ENCODE measurements around the gene TMEM117. TPM values are rescaled to one million over a fixed set of nuclear protein-coding genes. Genes with fewer than 3 reads are reported as not detected.

TMEM117 gene
- total RNA-seq, 1 experiment from 2014 or later, result 5.9 TPM

DNA sequence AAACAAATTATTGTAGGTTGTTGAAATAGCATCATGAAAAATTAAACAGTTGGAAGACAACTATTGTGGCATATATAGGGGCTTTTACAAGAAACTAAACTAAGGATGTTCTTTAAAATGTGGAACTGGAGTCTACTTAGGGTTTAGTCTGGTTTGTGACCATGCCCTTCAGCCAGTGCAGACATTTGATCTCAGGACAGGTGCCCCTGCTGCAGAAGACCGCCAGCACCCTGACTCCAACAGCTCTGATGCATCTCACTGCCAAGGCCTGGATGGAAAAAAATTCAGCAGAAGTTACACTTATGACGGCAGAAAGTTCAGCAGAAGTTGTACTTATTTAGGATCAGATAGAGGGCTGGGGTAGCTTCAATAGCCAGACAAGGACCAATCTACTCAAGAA lies 51.5 kb downstream of the TMEM117 start:
- Histone ChIP-seq H3K4me3 (ENCODE audit: low read depth, low read length, poor library complexity, severe bottlenecking) (no peak overlapping the region), H3K9me3 (ENCODE audit: low read depth, low read length, poor library complexity, severe bottlenecking) (no peaks in the 10 kb centered on the region), H3K4me1 (ENCODE audit: insufficient read depth, low read length, poor library complexity, severe bottlenecking) (no peaks in the 10 kb centered on the region), H3K36me3 (ENCODE audit: insufficient read depth, low read length, poor library complexity, severe bottlenecking) (no peaks in the 10 kb centered on the region), H3K27me3 (replicated peaks; ENCODE audit: insufficient read depth, low read depth, low read length, poor library complexity) (no peaks in the 10 kb centered on the region), H3K27ac (ENCODE audit: low read depth, low read length, poor library complexity, severe bottlenecking) (no peak overlapping the region)
- BruUV-seq (replicated peaks), result no TSS peak
- TF ChIP-seq, protein P1, sequence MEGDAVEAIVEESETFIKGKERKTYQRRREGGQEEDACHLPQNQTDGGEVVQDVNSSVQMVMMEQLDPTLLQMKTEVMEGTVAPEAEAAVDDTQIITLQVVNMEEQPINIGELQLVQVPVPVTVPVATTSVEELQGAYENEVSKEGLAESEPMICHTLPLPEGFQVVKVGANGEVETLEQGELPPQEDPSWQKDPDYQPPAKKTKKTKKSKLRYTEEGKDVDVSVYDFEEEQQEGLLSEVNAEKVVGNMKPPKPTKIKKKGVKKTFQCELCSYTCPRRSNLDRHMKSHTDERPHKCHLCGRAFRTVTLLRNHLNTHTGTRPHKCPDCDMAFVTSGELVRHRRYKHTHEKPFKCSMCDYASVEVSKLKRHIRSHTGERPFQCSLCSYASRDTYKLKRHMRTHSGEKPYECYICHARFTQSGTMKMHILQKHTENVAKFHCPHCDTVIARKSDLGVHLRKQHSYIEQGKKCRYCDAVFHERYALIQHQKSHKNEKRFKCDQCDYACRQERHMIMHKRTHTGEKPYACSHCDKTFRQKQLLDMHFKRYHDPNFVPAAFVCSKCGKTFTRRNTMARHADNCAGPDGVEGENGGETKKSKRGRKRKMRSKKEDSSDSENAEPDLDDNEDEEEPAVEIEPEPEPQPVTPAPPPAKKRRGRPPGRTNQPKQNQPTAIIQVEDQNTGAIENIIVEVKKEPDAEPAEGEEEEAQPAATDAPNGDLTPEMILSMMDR (conservative IDR thresholded peaks at IDR 0.05; ENCODE audit: low read depth, low read length), result no peak
- intact Hi-C loops (cut with micrococcal nuclease; ENCODE audit: unreplicated experiment), result no loop called here
- DNase-seq (ENCODE audit: low spot score), result no peak
- CTCF ChIA-PET, result no interaction called here
- POLR2A ChIA-PET (ENCODE audit: low non-redundant PET), result interaction anchor here (0.7 kb wide), 1 partner anchor 96 kb away, joined by 4 read pairs; no protein-coding TSS in a partner anchor

DNA sequence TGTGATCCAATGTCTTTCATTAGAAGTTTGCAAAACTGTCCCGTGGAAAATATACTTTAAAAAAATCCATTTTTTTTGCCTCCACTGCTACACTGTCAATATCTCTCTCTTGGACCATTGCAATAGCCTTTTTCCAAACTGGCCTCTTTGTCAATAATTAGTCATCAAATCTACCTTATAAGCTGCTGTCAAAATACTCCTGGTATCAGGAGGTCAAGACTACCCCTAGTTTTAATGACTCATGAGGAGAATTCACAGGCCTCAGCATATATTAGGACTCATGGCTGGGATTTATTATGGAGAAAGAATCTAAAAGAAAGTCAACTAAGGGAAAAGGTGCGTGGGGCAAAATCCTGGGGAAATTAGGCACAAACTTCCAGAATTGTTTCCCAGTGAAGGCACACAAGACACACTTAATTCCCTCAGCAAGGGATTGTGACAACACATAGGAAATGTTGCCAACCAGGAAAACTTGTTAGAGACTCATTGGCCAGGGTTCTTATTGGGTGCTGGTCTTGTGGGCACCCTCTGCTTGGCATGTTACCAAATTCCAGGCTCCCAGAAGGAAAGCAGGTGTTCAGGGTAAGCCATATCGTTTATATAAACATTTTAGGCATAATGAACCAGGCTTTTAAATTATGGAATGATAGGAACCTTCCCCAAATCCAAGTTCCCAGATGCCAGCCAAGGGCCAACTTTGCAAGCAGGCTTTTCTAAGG lies 56.1 kb downstream of the TMEM117 start:
- CTCF ChIA-PET, result no interaction called here
- TF ChIP-seq, protein P1 (conservative IDR thresholded peaks at IDR 0.05; ENCODE audit: low read depth, low read length), result no peak
- no peak for TF ChIP-seq EZH2 (IDR thresholded peaks at IDR 0.05; ENCODE audit: borderline replicate concordance, low read depth, low read length, poor library complexity, severe bottlenecking)

DNA sequence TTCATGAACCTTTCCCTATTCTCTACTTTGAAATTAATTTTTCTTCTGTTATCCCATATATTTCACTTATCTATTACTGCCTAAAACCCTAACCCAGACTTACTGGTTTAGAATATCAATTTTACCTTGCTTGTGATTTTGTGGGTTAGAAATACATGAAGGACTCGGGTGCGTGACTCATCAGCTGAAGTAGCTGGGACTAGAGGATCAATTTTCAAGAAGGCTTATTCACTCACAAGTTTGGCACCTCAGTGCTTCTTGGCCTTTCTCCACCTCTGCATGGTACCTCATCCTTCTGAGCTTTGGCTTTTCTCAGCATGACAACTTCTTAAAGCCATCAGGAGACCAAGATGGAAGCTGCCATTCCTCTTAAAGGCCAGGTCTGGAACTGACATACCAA lies 57.8 kb downstream of the TMEM117 start:
- DNase-seq (ENCODE audit: low spot score), result no peak
- no peaks in the 10 kb centered on the region for H3K36me3 ChIP-seq (ENCODE audit: insufficient read depth, low read length, poor library complexity, severe bottlenecking)
- CTCF ChIA-PET, result no interaction called here
- no peaks in the 10 kb centered on the region for H3K4me1 ChIP-seq (ENCODE audit: insufficient read depth, low read length, poor library complexity, severe bottlenecking)
- POLR2A ChIA-PET (ENCODE audit: low non-redundant PET), result no interaction called here
- H3K9me3 ChIP-seq (ENCODE audit: low read depth, low read length, poor library complexity, severe bottlenecking), result no peaks in the 10 kb centered on the region
- TF ChIP-seq, protein P1 (conservative IDR thresholded peaks at IDR 0.05; ENCODE audit: low read depth, low read length), result no peak
- no peak for TF ChIP-seq EZH2 (IDR thresholded peaks at IDR 0.05; ENCODE audit: borderline replicate concordance, low read depth, low read length, poor library complexity, severe bottlenecking)
- intact Hi-C loops (cut with micrococcal nuclease; ENCODE audit: unreplicated experiment), result no loop called here
- no peak overlapping the region for H3K27ac ChIP-seq (ENCODE audit: low read depth, low read length, poor library complexity, severe bottlenecking)
- BruUV-seq (replicated peaks), result no TSS peak
- no peaks in the 10 kb centered on the region for H3K27me3 ChIP-seq (replicated peaks; ENCODE audit: insufficient read depth, low read depth, low read length, poor library complexity)
- H3K4me3 ChIP-seq (ENCODE audit: low read depth, low read length, poor library complexity, severe bottlenecking), result no peak overlapping the region

More for the DNA sequence above, 56.1 kb downstream of the TMEM117 start:
- no peaks in the 10 kb centered on the region for H3K4me1 ChIP-seq (ENCODE audit: insufficient read depth, low read length, poor library complexity, severe bottlenecking)
- POLR2A ChIA-PET (ENCODE audit: low non-redundant PET), result no interaction called here
- H3K27me3 ChIP-seq (replicated peaks; ENCODE audit: insufficient read depth, low read depth, low read length, poor library complexity), result no peaks in the 10 kb centered on the region
- no peak overlapping the region for H3K27ac ChIP-seq (ENCODE audit: low read depth, low read length, poor library complexity, severe bottlenecking)
- H3K9me3 ChIP-seq (ENCODE audit: low read depth, low read length, poor library complexity, severe bottlenecking), result no peaks in the 10 kb centered on the region
- no peak overlapping the region for H3K4me3 ChIP-seq (ENCODE audit: low read depth, low read length, poor library complexity, severe bottlenecking)
- H3K36me3 ChIP-seq (ENCODE audit: insufficient read depth, low read length, poor library complexity, severe bottlenecking), result no peaks in the 10 kb centered on the region
- intact Hi-C loops (cut with micrococcal nuclease; ENCODE audit: unreplicated experiment), result no loop called here
- no peak for DNase-seq (ENCODE audit: low spot score)
- BruUV-seq (replicated peaks), result no TSS peak

Measured in A673 (cell line).